ENCODE data around the gene ZNF524.

Gene ZNF524

GRCh38 chr19:55652311-55653128 is 52.4 kb downstream of the ZNF524 start:
- Histone ChIP-seq H3K9me3 (replicated peaks in 1 of 11) (no peaks in the 10 kb centered on the region), H4K20me1 (peaks cover 18 to 24% (median 21%) of the 10 kb centered on the region in 11 experiments), H3K27me3 (no peaks in the 10 kb centered on the region), H3K4me3 (no peak overlapping the region; a peak in 2 of 20 replicates), H3K4me1 (peaks cover 28 to 52% (median 38%) of the 10 kb centered on the region in 10 experiments), H3K9ac (peak overlapping the region in 2 of 11 experiments; percentile 100; a peak in 4 of 22 replicates), H3K27ac (peak overlapping the region in 4 of 11 experiments; percentile 32 to 100 (median 99); a peak in 7 of 22 replicates), H3K36me3 (peaks cover 18 to 46% (median 36%) of the 10 kb centered on the region in 11 experiments; a peak in 19 of 22 replicates), H3K4me2 (peak overlapping the region; percentile 41 to 67 (median 54); a peak in 15 of 22 replicates)
- TF ChIP-seq Cebpa-rat (IDR thresholded peaks at IDR 0.05): no peak
